ENCODE results near the gene TDRD7.

Gene TDRD7

GRCh38 chr9:97459326-97459725 is 47.4 kb downstream of the TDRD7 start:
- no peak overlapping the region for H3K4me3 ChIP-seq (replicated peaks; ENCODE audit: low read depth, low read length)
- no peak for TF ChIP-seq CTCF (IDR thresholded peaks at IDR 0.05; ENCODE audit: low read length, missing control alignments)
- DNase-seq (ENCODE audit: low read depth) = no peak

DNA sequence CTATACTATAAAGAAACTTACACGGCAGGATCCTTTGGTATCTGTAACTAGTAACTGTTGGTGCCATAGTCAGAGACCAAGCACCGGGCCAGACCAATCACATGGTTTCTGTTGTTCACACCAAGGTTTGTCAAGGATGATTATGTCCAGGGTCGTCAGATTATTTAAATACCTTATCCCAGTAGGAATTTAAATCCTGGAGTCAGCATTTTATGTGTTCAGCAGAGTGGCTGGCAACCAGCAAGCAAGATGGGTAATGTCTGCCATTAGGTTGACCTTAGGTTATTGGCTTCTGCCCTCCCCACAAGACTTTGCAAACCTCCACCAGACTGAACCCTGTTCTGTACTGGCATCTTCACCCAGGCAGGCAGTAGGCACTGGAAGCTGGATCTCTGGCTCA is 50.3 kb downstream of the TDRD7 start:
- TF ChIP-seq CTCF (IDR thresholded peaks at IDR 0.05; ENCODE audit: low read length, missing control alignments) = no peak
- DNase-seq (ENCODE audit: low read depth) = no peak
- no peak overlapping the region for H3K4me3 ChIP-seq (replicated peaks; ENCODE audit: low read depth, low read length)

DNA sequence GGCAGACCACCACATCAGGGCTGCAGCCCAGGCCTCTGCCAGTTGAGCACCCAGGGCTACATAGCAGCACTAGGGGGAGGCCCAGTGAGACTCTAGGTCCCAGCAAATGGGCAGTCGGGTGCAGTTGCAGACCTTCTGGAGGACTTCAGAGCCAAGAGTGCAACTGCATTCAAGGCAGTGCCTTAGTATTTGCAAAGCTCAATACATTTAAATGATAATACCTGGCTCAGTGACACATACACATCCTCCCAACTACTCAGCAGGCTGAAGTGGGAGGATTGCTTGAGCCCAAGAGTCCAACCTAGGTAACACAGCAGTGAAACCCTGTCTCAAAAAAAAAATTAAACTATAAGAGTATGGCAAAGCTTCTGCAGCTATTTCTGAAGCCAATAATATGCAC is 51.0 kb downstream of the TDRD7 start:
- no peak for DNase-seq (ENCODE audit: low read depth)
- no peak for TF ChIP-seq CTCF (IDR thresholded peaks at IDR 0.05; ENCODE audit: low read length, missing control alignments)
- H3K4me3 ChIP-seq (replicated peaks; ENCODE audit: low read depth, low read length) = no peak overlapping the region

GRCh38 chr9:97468658-97469448 is 57.0 kb downstream of the TDRD7 start:
- H3K4me3 ChIP-seq (replicated peaks; ENCODE audit: low read depth, low read length) = no peak overlapping the region
- DNase-seq (ENCODE audit: low read depth) = peak; percentile 79
- peak; percentile 85 for TF ChIP-seq CTCF (IDR thresholded peaks at IDR 0.05; ENCODE audit: low read length, missing control alignments)

- no peak overlapping the region for H3K4me3 ChIP-seq (replicated peaks; ENCODE audit: low read depth, low read length)
Measured at GRCh38 chr9:97470076-97470475, 58.2 kb downstream of the TDRD7 start.

DNA sequence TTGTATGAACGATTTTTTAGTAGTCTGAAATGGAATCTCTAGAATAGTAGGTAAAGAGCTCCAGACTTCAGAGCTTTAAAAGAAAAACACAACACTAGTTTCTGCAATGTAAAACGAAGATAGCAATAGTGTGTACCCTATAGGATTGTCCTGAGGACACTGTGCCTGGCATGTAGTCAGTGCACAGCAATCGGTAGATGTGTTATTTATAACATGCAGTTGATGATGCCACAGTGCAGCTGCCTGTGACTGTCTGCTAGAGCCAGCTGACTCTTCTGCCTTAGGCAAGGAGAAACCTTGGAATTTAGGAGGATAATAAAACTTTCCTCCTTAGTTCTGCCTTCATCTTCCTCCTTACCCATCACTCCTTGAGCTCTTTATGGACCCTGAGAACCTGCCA is 61.8 kb downstream of the TDRD7 start:
- no peak for TF ChIP-seq CTCF (IDR thresholded peaks at IDR 0.05; ENCODE audit: low read length, missing control alignments)
- no peak overlapping the region for H3K4me3 ChIP-seq (replicated peaks; ENCODE audit: low read depth, low read length)
- DNase-seq (ENCODE audit: low read depth) = no peak

More at GRCh38 chr9:97470076-97470475, 58.2 kb downstream of the TDRD7 start:
- no peak for DNase-seq (ENCODE audit: low read depth)
- peak; percentile 15 for TF ChIP-seq CTCF (IDR thresholded peaks at IDR 0.05; ENCODE audit: low read length, missing control alignments)
